Right lobe of liver (tissue), 4 donors: ENCODE data around the gene POLD3.

Source experiments
- CTCF ChIP-seq, 4 donors: fragments of 200-600 bp in 3 of 4; fragments of 450-650 bp in 1 of 4; IDR thresholded peaks; one replicate each; pipeline versions ENCODE4 v1.5.1 to v1.8.0; 2016 to 2022; ENCODE audit warnings: antibody characterized with exemption in 4 of 4, mild to moderate bottlenecking in 2 of 4
- POLR2A ChIP-seq: fragments of 450-650 bp; IDR thresholded peaks from one replicate; pipeline ENCODE4 v1.6.1; 2017; ENCODE audit warnings: antibody characterized with exemption, mild to moderate bottlenecking
- donor health status: DM: no; HTN: no; CAD: no.
- donor health status: DM: no; HTN: no; CAD: no.
- donor health status: DM: no; HTN: yes; CAD: no.

GRCh38 chr11:74691755-74692154 lies 99.4 kb downstream of the POLD3 start:
- TF ChIP-seq CTCF (IDR thresholded peaks at IDR 0.05) (no peak), POLR2A (no peak)
